AG04450 (cell line): ENCODE data around the gene IMPACT. TPM values are rescaled to one million over a fixed set of nuclear protein-coding genes. Genes with fewer than 3 reads are reported as not detected.

Source experiments
- CTCF ChIA-PET: fragments of 300-600, 350-600 bp; formaldehyde crosslinking; extraction: SDS; loops from one replicate; lab custom pipeline; 2022; ENCODE audit warnings: antibody characterized with exemption, inconsistent platforms; lab: Charles Lee
- POLR2A ChIA-PET: fragments of 350-600 bp; formaldehyde crosslinking; extraction: SDS; loops from one replicate; lab custom pipeline; 2021; ENCODE audit warnings: antibody characterized with exemption, inconsistent platforms; lab: Yijun Ruan, JAX
- DNase-seq: peaks from one replicate; pipeline ENCODE4 v3.0.0-alpha.2; 2011; ENCODE audit warnings: low read depth, low spot score
- H3K27ac ChIP-seq: one replicate; pipeline ENCODE4 v1.5.1; 2012; ENCODE audit warnings: low read depth, low read length, control low read depth
- H3K27me3 ChIP-seq: one replicate; pipeline ENCODE4 v1.6.0; 2012; ENCODE audit warnings: low read length; ENCODE audit not compliant: control insufficient read depth, insufficient read depth
- H3K4me3 ChIP-seq: 2 replicates; pipeline ENCODE4 v1.5.1; 2011; ENCODE audit warnings: mild to moderate bottlenecking, low read depth, low read length, control low read depth
- H3K9me3 ChIP-seq: 2 replicates; pipeline ENCODE4 v1.5.1; 2012; ENCODE audit warnings: low read length; ENCODE audit not compliant: control insufficient read depth, insufficient read depth
- CTCF ChIP-seq: IDR thresholded peaks from 2 replicates; pipeline ENCODE4 v1.5.1; 2011; ENCODE audit warnings: low read depth, low read length, control low read depth, inconsistent platforms
- polyA plus RNA-seq: library from polyadenylated mRNA; depleted of rRNA; stranded (reverse); fragments of >200 nt; gene quantifications from 2 replicates; pipeline ENCODE4 v1.2.3, GENCODE V29; 2011

The IMPACT gene
- polyA plus RNA-seq, 1 experiment, result 31.7 TPM

GRCh38 chr18:24443870-24444269 lies 17.4 kb downstream of the IMPACT start:
- POLR2A ChIA-PET, result no interaction called here
- TF ChIP-seq CTCF, result no peak
- Histone ChIP-seq H3K4me3 (no peak overlapping the region), H3K27ac (no peak overlapping the region), H3K27me3 (no peaks in the 10 kb centered on the region), H3K9me3 (no peaks in the 10 kb centered on the region)
- DNase-seq, result no peak
- CTCF ChIA-PET, result interaction anchor here (1.7 kb wide), 1 partner anchor 8 kb away, joined by 4 read pairs; no protein-coding TSS in a partner anchor

- no peak for DNase-seq
- TF ChIP-seq CTCF, result no peak
- no peak overlapping the region for H3K4me3 ChIP-seq
- no peak overlapping the region for H3K27ac ChIP-seq
- H3K27me3 ChIP-seq, result no peaks in the 10 kb centered on the region
- H3K9me3 ChIP-seq, result no peaks in the 10 kb centered on the region
- POLR2A ChIA-PET, result no interaction called here
- CTCF ChIA-PET, result interaction anchor here (1.0 to 2.3 kb wide), 3 partner anchors 25 to 87 kb away, joined by 4 to 44 read pairs (median 9); no protein-coding TSS in a partner anchor
Observed at GRCh38 chr18:24446453-24446852, 20.0 kb downstream of the IMPACT start.

GRCh38 chr18:24446953-24447538 lies 20.6 kb downstream of the IMPACT start:
- no peak for DNase-seq
- H3K4me3 ChIP-seq, result no peak overlapping the region
- peak; percentile 22; the same call in 1 of the 2 replicates for TF ChIP-seq CTCF
- no peaks in the 10 kb centered on the region for H3K9me3 ChIP-seq
- no peaks in the 10 kb centered on the region for H3K27me3 ChIP-seq
- ChIA-PET POLR2A (no interaction called here), CTCF (interaction anchor here (0.8 to 2.3 kb wide), 5 partner anchors 13 to 87 kb away, joined by 3 to 44 read pairs (median 4); no protein-coding TSS in a partner anchor)
- H3K27ac ChIP-seq, result no peak overlapping the region

GRCh38 chr18:24447961-24448360 lies 21.5 kb downstream of the IMPACT start:
- DNase-seq, result no peak
- ChIA-PET CTCF (interaction anchor here (2.3 kb wide), 1 partner anchor 40 kb away, joined by 44 read pairs; no protein-coding TSS in a partner anchor), POLR2A (no interaction called here)
- Histone ChIP-seq H3K9me3 (no peaks in the 10 kb centered on the region), H3K4me3 (no peak overlapping the region), H3K27ac (no peak overlapping the region), H3K27me3 (no peaks in the 10 kb centered on the region)
- no peak for TF ChIP-seq CTCF

GRCh38 chr18:24456549-24456948 lies 30.1 kb downstream of the IMPACT start:
- ChIA-PET POLR2A (no interaction called here), CTCF (no interaction called here)
- no peak overlapping the region for H3K27ac ChIP-seq
- DNase-seq, result no peak
- H3K27me3 ChIP-seq, result no peaks in the 10 kb centered on the region
- TF ChIP-seq CTCF, result no peak
- H3K4me3 ChIP-seq, result no peak overlapping the region
- no peaks in the 10 kb centered on the region for H3K9me3 ChIP-seq
